H1 (cell line): ENCODE measurements around the gene PCCA. TPM values are rescaled to one million over a fixed set of nuclear protein-coding genes. Genes with fewer than 3 reads are reported as not detected.

Experiments used
- CTCF ChIA-PET: fragments of 300-600 bp; sonication (Branson Sonifier 250); formaldehyde crosslinking; loops from one replicate; lab custom pipeline; 2021; ENCODE audit not compliant: partially characterized antibody; lab: Charles Lee
- POLR2A ChIA-PET: fragments of 300-600 bp; sonication (Branson Sonifier 250); formaldehyde crosslinking; loops from one replicate; lab custom pipeline; 2021; ENCODE audit warnings: inconsistent platforms; ENCODE audit not compliant: partially characterized antibody; lab: Charles Lee
- DNase-seq, 2 experiments: peaks; one replicate each; pipeline versions ENCODE4 v3.0.0 to v3.0.0-alpha.2; 2010 to 2022; ENCODE audit warnings: low spot score in 2 of 2, low read depth in 1 of 2, mixed read lengths in 1 of 2
- FAIRE-seq: peaks from 2 replicates; lab custom pipeline; 2011; peaks lifted over from hg19 to GRCh38; lab: Jason Lieb, UNC
- H2AFZ ChIP-seq: 2 replicates; pipeline ENCODE4 v1.8.1; 2012; ENCODE audit warnings: low read length, inconsistent platforms
- H2AK5ac ChIP-seq: 2 replicates; pipeline ENCODE4 v1.6.1; 2013; ENCODE audit warnings: low read depth, low read length
- H2BK120ac ChIP-seq: replicated peaks from 2 replicates; pipeline ENCODE3; 2013; ENCODE audit warnings: low read depth, low read length, inconsistent platforms
- H2BK12ac ChIP-seq: 2 replicates; pipeline ENCODE4 v1.6.1; 2013; ENCODE audit warnings: low read depth, low read length
- H2BK15ac ChIP-seq: 2 replicates; pipeline ENCODE4 v1.6.1; 2013; ENCODE audit warnings: low read length
- H2BK20ac ChIP-seq: 2 replicates; pipeline ENCODE4 v1.6.1; 2013; ENCODE audit warnings: low read length
- H2BK5ac ChIP-seq: 2 replicates; pipeline ENCODE4 v1.6.1; 2013; ENCODE audit warnings: low read depth, low read length
- H3K14ac ChIP-seq: 2 replicates; pipeline ENCODE4 v1.6.1; 2013; ENCODE audit warnings: inconsistent platforms; ENCODE audit not compliant: insufficient read length
- H3K18ac ChIP-seq: 2 replicates; pipeline ENCODE4 v1.6.1; 2013; ENCODE audit warnings: low read length; ENCODE audit errors: extremely low read depth
- H3K23ac ChIP-seq: 2 replicates; pipeline ENCODE4 v1.6.1; 2013; ENCODE audit warnings: inconsistent platforms; ENCODE audit not compliant: insufficient read length
- H3K23me2 ChIP-seq: 2 replicates; pipeline ENCODE4 v1.6.1; 2013; ENCODE audit warnings: low read depth, low read length
- H3K27ac ChIP-seq: 2 replicates; pipeline ENCODE4 v1.6.1; 2011; ENCODE audit warnings: low read depth, low read length, inconsistent platforms
- H3K27me3 ChIP-seq, 4 experiments: replicated peaks in 1 of 4; 1 replicate in 1 of 4; 2 replicates in 3 of 4; pipeline versions ENCODE4 v1.6.1 to v1.8.1; 2011 to 2013; ENCODE audit warnings: low read length in 3 of 4, mild to moderate bottlenecking in 3 of 4, inconsistent platforms in 2 of 4, mixed read lengths in 2 of 4, moderate library complexity in 1 of 4; ENCODE audit not compliant: control insufficient read depth in 3 of 4, insufficient read depth in 3 of 4; ENCODE audit errors: extremely low read depth in 1 of 4
- H3K36me3 ChIP-seq, 4 experiments: 2 replicates each; pipeline versions ENCODE4 v1.6.1 to v1.8.1; 2011 to 2013; ENCODE audit warnings: mild to moderate bottlenecking in 4 of 4, low read length in 3 of 4, moderate library complexity in 2 of 4, control low read depth in 1 of 4, inconsistent platforms in 1 of 4; ENCODE audit not compliant: insufficient read depth in 4 of 4, control insufficient read depth in 2 of 4
- H3K4ac ChIP-seq: replicated peaks from 2 replicates; pipeline ENCODE3; 2013; ENCODE audit warnings: low read length, low read depth, mixed read lengths, inconsistent platforms; ENCODE audit not compliant: insufficient read length
- H3K4me1 ChIP-seq, 4 experiments: replicated peaks in 1 of 4; 1 replicate in 1 of 4; 2 replicates in 3 of 4; pipeline versions ENCODE4 v1.6.1 to v1.8.1; 2011 to 2013; ENCODE audit warnings: low read length in 3 of 4, inconsistent platforms in 2 of 4, mixed read lengths in 1 of 4; ENCODE audit not compliant: insufficient read depth in 4 of 4, control insufficient read depth in 3 of 4
- H3K4me2 ChIP-seq, 2 experiments: 2 replicates each; pipeline versions ENCODE4 v1.6.1 to v1.8.1; 2011 to 2013; ENCODE audit warnings: low read depth in 2 of 2, low read length in 2 of 2, control low read depth in 1 of 2, inconsistent platforms in 1 of 2, mild to moderate bottlenecking in 1 of 2; ENCODE audit not compliant: insufficient read depth in 1 of 2
- H3K4me3 ChIP-seq, 4 experiments: fragments of 200-600, 300-600 bp in 1 of 4; sonication (generic), shearing (Covaris generic), sonication (Bioruptor Twin) in 1 of 4; 2 replicates each; pipeline versions ENCODE4 v1.5.1 to v1.8.1; 2011 to 2016; ENCODE audit warnings: low read length in 4 of 4, low read depth in 3 of 4, control low read depth in 2 of 4, inconsistent platforms in 2 of 4, mild to moderate bottlenecking in 2 of 4, mixed read lengths in 1 of 4, moderate library complexity in 1 of 4; ENCODE audit not compliant: insufficient read depth in 2 of 4; ENCODE audit errors: extremely low read depth in 1 of 4
- H3K56ac ChIP-seq: replicated peaks from 2 replicates; pipeline ENCODE3; 2013; ENCODE audit warnings: low read depth, mild to moderate bottlenecking, mixed read lengths, low read length, inconsistent platforms; ENCODE audit not compliant: insufficient read length
- H3K79me1 ChIP-seq: 2 replicates; pipeline ENCODE4 v1.6.1; 2013; ENCODE audit warnings: low read depth, low read length, control low read depth
- H3K79me2 ChIP-seq, 2 experiments: 2 replicates each; pipeline versions ENCODE4 v1.6.1 to v1.8.1; 2012 to 2013; ENCODE audit warnings: low read length in 2 of 2, mild to moderate bottlenecking in 2 of 2, inconsistent platforms in 1 of 2; ENCODE audit not compliant: insufficient read depth in 2 of 2, control insufficient read depth in 1 of 2
- H3K9ac ChIP-seq, 4 experiments: replicated peaks in 1 of 4; 1 replicate in 1 of 4; 2 replicates in 3 of 4; pipeline versions ENCODE4 v1.6.1 to v1.8.1; 2011 to 2013; ENCODE audit warnings: low read depth in 3 of 4, low read length in 3 of 4, control low read depth in 2 of 4, mild to moderate bottlenecking in 2 of 4, moderate library complexity in 2 of 4, inconsistent platforms in 1 of 4; ENCODE audit errors: extremely low read depth in 1 of 4
- H3K9me3 ChIP-seq, 2 experiments: 2 replicates each; pipeline versions ENCODE4 v1.6.1 to v1.8.1; 2012 to 2013; ENCODE audit warnings: mild to moderate bottlenecking in 2 of 2, moderate library complexity in 2 of 2, control low read depth in 1 of 2, inconsistent platforms in 1 of 2, low read depth in 1 of 2, low read length in 1 of 2, mixed read lengths in 1 of 2; ENCODE audit not compliant: insufficient read depth in 2 of 2
- H4K20me1 ChIP-seq, 2 experiments: replicated peaks in 1 of 2; 2 replicates each; pipeline versions ENCODE3 to v1.8.1; 2011 to 2013; ENCODE audit warnings: inconsistent platforms in 2 of 2, low read length in 2 of 2, mild to moderate bottlenecking in 1 of 2; ENCODE audit not compliant: insufficient read depth in 2 of 2, control insufficient read depth in 1 of 2
- H4K5ac ChIP-seq: 2 replicates; pipeline ENCODE4 v1.6.1; 2013; ENCODE audit warnings: low read length, low read depth, mixed read lengths, inconsistent platforms; ENCODE audit not compliant: insufficient read length
- H4K8ac ChIP-seq: 2 replicates; pipeline ENCODE4 v1.8.0; 2013; ENCODE audit warnings: mild to moderate bottlenecking, moderate library complexity, low read length, inconsistent platforms; ENCODE audit not compliant: insufficient read depth; ENCODE audit errors: extremely low read depth
- H4K91ac ChIP-seq: replicated peaks from 2 replicates; pipeline ENCODE3; 2013; ENCODE audit warnings: low read length, mixed read lengths, inconsistent platforms; ENCODE audit not compliant: insufficient read length
- ASH2L ChIP-seq: fragments of 200-600, 300-600 bp; sonication (generic); IDR thresholded peaks from one replicate; pipeline ENCODE4 v1.7.1; 2017; ENCODE audit warnings: low read length
- BRCA1 ChIP-seq: IDR thresholded peaks from 2 replicates; pipeline ENCODE4 v1.6.1; 2012; ENCODE audit warnings: low read depth, low read length, improper control_type of control experiment
- EGR1 ChIP-seq: IDR thresholded peaks from 2 replicates; pipeline ENCODE4 v1.6.1; 2011; ENCODE audit warnings: low read depth, low read length, borderline replicate concordance
- JUND ChIP-seq: IDR thresholded peaks from 2 replicates; pipeline ENCODE4 v1.6.1; 2011; ENCODE audit warnings: mild to moderate bottlenecking, improper control_type of control experiment, low read length
- SAP30 ChIP-seq: fragments of 300-600 bp; sonication (generic); IDR thresholded peaks from 2 replicates; pipeline ENCODE4 v1.7.1; 2012; ENCODE audit warnings: low read length, moderate library complexity, mild to moderate bottlenecking, inconsistent platforms; ENCODE audit not compliant: insufficient read depth, insufficient replicate concordance
- SRF ChIP-seq: IDR thresholded peaks from 2 replicates; pipeline ENCODE4 v1.6.1; 2011; ENCODE audit warnings: mild to moderate bottlenecking, low read depth, low read length, moderate library complexity
- TBP ChIP-seq: IDR thresholded peaks from 2 replicates; pipeline ENCODE4 v1.6.1; 2011; ENCODE audit warnings: low read depth, low read length, improper control_type of control experiment
- YY1 ChIP-seq: IDR thresholded peaks from 2 replicates; pipeline ENCODE4 v1.6.1; 2011; ENCODE audit warnings: low read depth, mild to moderate bottlenecking, low read length
- WGBS, 2 experiments: shearing (Covaris generic) in 1 of 2; methylation state at CpG; one replicate each; pipeline versions ENCODE4 v1.1.6 to v1.1.7; 2013 to 2015; ENCODE audit warnings: low lambda C conversion rate in 2 of 2, mixed read lengths in 2 of 2, inconsistent platforms in 1 of 2, low coverage in 1 of 2, missing lambda C conversion rate in 1 of 2; ENCODE audit not compliant: insufficient replicate concordance in 2 of 2, insufficient coverage in 1 of 2, insufficient read length in 1 of 2; ENCODE audit errors: extremely low coverage in 1 of 2, missing lambda C conversion rate in 1 of 2; 5-methylcytosine and 5-hydroxymethylcytosine counted together
- polyA plus RNA-seq, 7 experiments: library from polyadenylated mRNA; depleted of rRNA in 3 of 7; stranded (reverse) in 5 of 7; unstranded in 2 of 7; fragments of >200 nt in 5 of 7; fragments of 200-250 nt in 2 of 7; gene quantifications; 1 replicate in 5 of 7; 2 replicates in 1 of 7; 4 replicates in 1 of 7; pipeline versions ENCODE4 v1.2.1 to v1.2.3, GENCODE V29; 2011 to 2013; ENCODE audit warnings: missing spikeins in 2 of 7, mixed read lengths in 2 of 7
- total RNA-seq: library from RNA; stranded (reverse); fragmentation: NEBNext Ultra II Directional; extraction: Animal tissue kit (Norgen Biotek cat#: 25700); gene quantifications from 2 replicates; pipeline ENCODE4 v1.2.1, GENCODE V29; 2021

The PCCA gene
- total and polyA plus RNA-seq, 2 of the 8 experiments (the other 6 are each of a cell fraction or from before 2014, with no cell fraction given) = 18.4 to 49.8 TPM

GRCh38 chr13:100529666-100530377 lies 440.9 kb downstream of the PCCA start:
- WGBS, 2 experiments = 90% methylated on average over 15 of the region's 15 CpGs; no CpG with 5 or more reads in 1 of the 2 experiments
- no peak overlapping the region for H2AK5ac ChIP-seq
- CTCF ChIA-PET = interaction anchor here (1.2 kb wide), 1 partner anchor 13 kb away, joined by 3 read pairs; no protein-coding TSS in a partner anchor

More at GRCh38 chr13:100529666-100530377, 440.9 kb downstream of the PCCA start:
- Histone ChIP-seq H3K18ac (no peak overlapping the region), H3K4ac (no peak overlapping the region), H3K27ac (no peak overlapping the region), H4K5ac (no peak overlapping the region), H3K9me3 (no peaks in the 10 kb centered on the region), H2BK5ac (no peak overlapping the region), H2BK120ac (no peak overlapping the region), H3K23ac (no peak overlapping the region), H4K8ac (no peak overlapping the region), H2BK12ac (no peak overlapping the region), H4K91ac (no peak overlapping the region), H3K4me3 (no peak overlapping the region), H4K20me1 (no peaks in the 10 kb centered on the region), H3K27me3 (no peaks in the 10 kb centered on the region), H3K9ac (no peak overlapping the region), H2BK20ac (no peak overlapping the region), H3K4me1 (peaks cover 6 to 13% (median 9%) of the 10 kb centered on the region in 4 experiments), H3K4me2 (no peak overlapping the region), H3K36me3 (peaks cover 0 to 4% (median 2%) of the 10 kb centered on the region in 4 experiments; a peak in 2 of 8 replicates), H3K23me2 (no peaks in the 10 kb centered on the region), H3K56ac (no peak overlapping the region), H2BK15ac (no peak overlapping the region), H3K79me2 (no peaks in the 10 kb centered on the region), H3K14ac (no peak overlapping the region), H3K79me1 (no peaks in the 10 kb centered on the region), H2AFZ (no peak overlapping the region)
- DNase-seq = peak in 1 of 2 experiments; percentile 29
- TF ChIP-seq JUND = no peak
- no peak for TF ChIP-seq ASH2L
- TF ChIP-seq TBP = no peak
- no peak for TF ChIP-seq EGR1
- no peak for TF ChIP-seq YY1
- no peak for TF ChIP-seq SAP30
- TF ChIP-seq SRF = no peak
- no peak for TF ChIP-seq BRCA1
- FAIRE-seq = no peak
- POLR2A ChIA-PET = no interaction called here
